K562 (cell line): Measurements from ENCODE around the gene DDX39A. TPM values are rescaled to one million over a fixed set of nuclear protein-coding genes. Genes with fewer than 3 reads are reported as not detected.

Experiments used
- AFF4 ChIP-seq: sonication (generic); formaldehyde crosslinking; IDR thresholded peaks from 2 replicates; pipeline ENCODE4 v1.8.0; 2023; ENCODE audit warnings: mild to moderate bottlenecking, missing genetic modification reagents
- ATF1 ChIP-seq, 2 experiments: fragments of 450-650 bp in 1 of 2; IDR thresholded peaks; 2 replicates each; pipeline ENCODE4 v1.6.1; 2016; ENCODE audit warnings: missing compliant biosample characterization in 1 of 2, missing genetic modification characterization in 1 of 2
- BRF2 ChIP-seq: IDR thresholded peaks from 3 replicates; pipeline ENCODE4 v1.6.1; 2011; ENCODE audit warnings: borderline replicate concordance, mild to moderate bottlenecking; ENCODE audit not compliant: insufficient read length, insufficient read depth
- CBX1 ChIP-seq: sonication (generic); IDR thresholded peaks from 2 replicates; pipeline ENCODE4 v1.6.1; 2016; ENCODE audit warnings: antibody characterized with exemption, low read depth, mild to moderate bottlenecking
- EGR1 ChIP-seq: fragments of 450-650 bp; conservative IDR thresholded peaks from 2 replicates; pipeline ENCODE4 v1.6.1; 2017; ENCODE audit warnings: mild to moderate bottlenecking
- EP400 ChIP-seq: fragments of 450-650 bp; IDR thresholded peaks from 2 replicates; pipeline ENCODE4 v1.6.1; 2017; ENCODE audit warnings: antibody characterized with exemption, mild to moderate bottlenecking, moderate library complexity
- FOS ChIP-seq: IDR thresholded peaks from 3 replicates; pipeline ENCODE4 v1.6.1; 2011; ENCODE audit not compliant: insufficient read length; ENCODE audit errors: extremely low read depth
- HLTF ChIP-seq: fragments of 450-650 bp; IDR thresholded peaks from 2 replicates; pipeline ENCODE4 v1.6.1; 2016
- LEF1 ChIP-seq: fragments of 450-650 bp; IDR thresholded peaks from 2 replicates; pipeline ENCODE4 v1.6.1; 2016; ENCODE audit warnings: mild to moderate bottlenecking
- MECOM ChIP-seq: fragments of 250-450 bp; sonication (Bioruptor Pico); IDR thresholded peaks from 2 replicates; pipeline ENCODE4 v1.8.0; 2022; ENCODE audit warnings: inconsistent platforms
- NCOR1 ChIP-seq: fragments of 450-650 bp; IDR thresholded peaks from 2 replicates; pipeline ENCODE4 v1.6.1; 2016; ENCODE audit warnings: mild to moderate bottlenecking, moderate library complexity
- NR4A1 ChIP-seq, 2 experiments: fragments of 250-450 bp in 1 of 2; fragments of 450-650 bp in 1 of 2; sonication (Bioruptor Pico) in 1 of 2; IDR thresholded peaks; 2 replicates each; pipeline versions ENCODE4 v1.4.0 to v1.6.1; 2016 to 2020; ENCODE audit warnings: mild to moderate bottlenecking in 2 of 2, missing compliant biosample characterization in 1 of 2, missing genetic modification characterization in 1 of 2, moderate library complexity in 1 of 2
- PHB ChIP-seq: fragments of 250-450 bp; sonication (Bioruptor Pico); IDR thresholded peaks from 2 replicates; pipeline ENCODE4 v1.5.0; 2021
- RBBP5 ChIP-seq: fragments of 200-600 bp; sonication (generic); IDR thresholded peaks from 2 replicates; pipeline ENCODE4 v1.6.1; 2012; ENCODE audit warnings: borderline replicate concordance, mild to moderate bottlenecking, low read length, control low read depth, inconsistent platforms; ENCODE audit not compliant: insufficient read depth, poor library complexity, severe bottlenecking
- SAFB2 ChIP-seq: fragments of 200-400 bp; formaldehyde crosslinking; IDR thresholded peaks from 2 replicates; pipeline ENCODE4 v1.6.1; 2018; ENCODE audit warnings: borderline replicate concordance, low read length, low read depth, moderate library complexity; ENCODE audit not compliant: severe bottlenecking
- SIRT6 ChIP-seq: IDR thresholded peaks from one replicate; pipeline ENCODE4 v1.6.1; 2012; ENCODE audit warnings: low read depth, mild to moderate bottlenecking, control low read depth, inconsistent platforms, low read length, moderate library complexity
- SMARCB1 ChIP-seq: IDR thresholded peaks from 2 replicates; pipeline ENCODE4 v1.6.1; 2011; ENCODE audit warnings: improper control_type of control experiment, low read depth; ENCODE audit not compliant: insufficient read length
- SP1 ChIP-seq: sonication (generic); formaldehyde crosslinking; IDR thresholded peaks from 2 replicates; pipeline ENCODE4 v1.8.1; 2022; ENCODE audit warnings: mild to moderate bottlenecking, missing genetic modification reagents
- TAF7 ChIP-seq: fragments of 450-650 bp; IDR thresholded peaks from 2 replicates; pipeline ENCODE4 v1.6.1; 2016; ENCODE audit warnings: missing genetic modification characterization, missing compliant biosample characterization
- TAF9B ChIP-seq: fragments of 450-650 bp; IDR thresholded peaks from 2 replicates; pipeline ENCODE4 v1.6.1; 2018; ENCODE audit warnings: mild to moderate bottlenecking; ENCODE audit not compliant: partially characterized antibody
- ZBTB17 ChIP-seq: fragments of 450-650 bp; formaldehyde crosslinking; IDR thresholded peaks from 2 replicates; pipeline ENCODE4 v1.4.0; 2020; ENCODE audit warnings: mild to moderate bottlenecking
- ZEB2 ChIP-seq: fragments of 450-650 bp; IDR thresholded peaks from 2 replicates; pipeline ENCODE4 v1.6.1; 2016
- ZNF224 ChIP-seq: sonication (generic); formaldehyde crosslinking; IDR thresholded peaks from 2 replicates; pipeline ENCODE4 v1.8.0; 2022; ENCODE audit warnings: mild to moderate bottlenecking, missing genetic modification reagents
- ZNF589 ChIP-seq: fragments of 200-800 bp; sonication (Bioruptor generic); IDR thresholded peaks from 2 replicates; pipeline ENCODE4 v1.6.1; 2016; ENCODE audit warnings: low read depth, missing genetic modification characterization, missing compliant biosample characterization
- polyA plus RNA-seq, 8 experiments: library from polyadenylated mRNA; depleted of rRNA in 4 of 8; stranded (reverse) in 5 of 8; unstranded in 3 of 8; fragments of >200 nt; fragmentation: Nextera tagmentation in 2 of 8; fragmentation: Illumina TruSeq in 1 of 8; extraction: Ambion mirVana in 2 of 8; extraction: Trizol in 1 of 8; gene quantifications; 2 replicates each; pipeline versions ENCODE4 v1.2.1 to v1.2.3, GENCODE V29; 2011 to 2014; ENCODE audit warnings: inconsistent platforms in 1 of 8, missing spikeins in 1 of 8
- total RNA-seq, 7 experiments: library from RNA; depleted of rRNA in 6 of 7; stranded (reverse); fragments of >200 nt in 6 of 7; fragmentation: Illumina TruSeq in 2 of 7; extraction: Trizol in 2 of 7; gene quantifications; 2 replicates each; pipeline versions ENCODE4 v1.2.1 to v1.2.3, GENCODE V29; 2011 to 2021; ENCODE audit warnings: low replicate concordance in 1 of 7
- TF ChIP-seq, protein P1 (sequence below): sonication (generic); formaldehyde crosslinking; IDR thresholded peaks from 2 replicates; pipeline ENCODE4 v1.9.0; 2022; ENCODE audit warnings: mild to moderate bottlenecking, missing genetic modification reagents

The DDX39A gene
- total and polyA plus RNA-seq, 9 of the 15 experiments (the other 6 are each of a cell fraction or from before 2014, with no cell fraction given), result 90.3 to 250 (median 188) TPM

- TF ChIP-seq ZBTB17 (CRISPR knock-in tag), result no peak
- TF ChIP-seq CBX1, result 0 out of 2 replicates have a peak, but pooled peaks have one; percentile 19
- no peak for TF ChIP-seq EGR1
- TF ChIP-seq AFF4 (CRISPR knock-in tag), result no peak; the same call in 1 of the 2 replicates
- no peak for TF ChIP-seq SMARCB1
- TF ChIP-seq LEF1, result peak; percentile 78
- peak; percentile 73 for TF ChIP-seq RBBP5
- TF ChIP-seq BRF2, result no peak
- no peak for TF ChIP-seq MECOM
- TF ChIP-seq ATF1 (CRISPR knock-in tag; IDR thresholded peaks at IDR 0.05), result no peak
- TF ChIP-seq ATF1 (tag; IDR thresholded peaks at IDR 0.05), result peak; percentile 93
- TF ChIP-seq NR4A1 (CRISPR knock-in tag; IDR thresholded peaks at IDR 0.05), result no peak
- TF ChIP-seq NR4A1 (tag; IDR thresholded peaks at IDR 0.05), result no peak
- TF ChIP-seq HLTF, result 0 out of 2 replicates have a peak, but pooled peaks have one; percentile 25
- TF ChIP-seq SAFB2, result no peak
- TF ChIP-seq ZNF589 (CRISPR knock-in tag), result no peak; the same call in 1 of the 2 replicates
- TF ChIP-seq TAF9B, result peak; percentile 84
- no peak for TF ChIP-seq ZEB2
- TF ChIP-seq PHB, result no peak
- TF ChIP-seq SIRT6, result no peak
- no peak for TF ChIP-seq ZNF224 (CRISPR knock-in tag)
- peak; percentile 74 for TF ChIP-seq SP1 (CRISPR knock-in tag)
- peak; percentile 99 for TF ChIP-seq EP400
- peak; percentile 73 for TF ChIP-seq NCOR1
- TF ChIP-seq, protein P1, sequence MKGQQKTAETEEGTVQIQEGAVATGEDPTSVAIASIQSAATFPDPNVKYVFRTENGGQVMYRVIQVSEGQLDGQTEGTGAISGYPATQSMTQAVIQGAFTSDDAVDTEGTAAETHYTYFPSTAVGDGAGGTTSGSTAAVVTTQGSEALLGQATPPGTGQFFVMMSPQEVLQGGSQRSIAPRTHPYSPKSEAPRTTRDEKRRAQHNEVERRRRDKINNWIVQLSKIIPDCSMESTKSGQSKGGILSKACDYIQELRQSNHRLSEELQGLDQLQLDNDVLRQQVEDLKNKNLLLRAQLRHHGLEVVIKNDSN (CRISPR knock-in tag), result peak; percentile 86
- TF ChIP-seq TAF7 (tag), result peak; percentile 63
- TF ChIP-seq FOS, result peak; percentile 99
Observed at GRCh38 chr19:14419106-14419813, at the start of gene DDX39A (continued).
